HepG2 (cell line): ENCODE measurements around the gene ALPK3. TPM values are rescaled to one million over a fixed set of nuclear protein-coding genes. Genes with fewer than 3 reads are reported as not detected.

Experiments
- CCDC6 ChIP-seq: sonication (generic); formaldehyde crosslinking; IDR thresholded peaks from 2 replicates; pipeline ENCODE4 v1.8.1; 2022; ENCODE audit warnings: mild to moderate bottlenecking, missing genetic modification reagents, moderate library complexity
- CHD4 ChIP-seq: fragments of 200-600 bp; sonication (generic); IDR thresholded peaks from 2 replicates; pipeline ENCODE4 v1.7.0; 2017; ENCODE audit warnings: mild to moderate bottlenecking, low read length, borderline replicate concordance
- HES4 ChIP-seq: sonication (generic); formaldehyde crosslinking; IDR thresholded peaks from 2 replicates; pipeline ENCODE4 v1.9.0; 2021; ENCODE audit warnings: mild to moderate bottlenecking, missing genetic modification reagents, borderline replicate concordance
- HINFP ChIP-seq: sonication (generic); formaldehyde crosslinking; IDR thresholded peaks from 2 replicates; pipeline ENCODE4 v1.4.0; 2020; ENCODE audit warnings: low read depth, mild to moderate bottlenecking, missing genetic modification reagents
- HMGXB4 ChIP-seq, 2 experiments: sonication (generic) in 1 of 2; formaldehyde crosslinking in 1 of 2; IDR thresholded peaks; 2 replicates each; pipeline versions ENCODE4 v1.4.0 to v1.6.1; 2018 to 2020; ENCODE audit warnings: missing genetic modification reagents in 2 of 2, borderline replicate concordance in 1 of 2, low read depth in 1 of 2, mild to moderate bottlenecking in 1 of 2, missing biosample characterization in 1 of 2
- RXRB ChIP-seq: IDR thresholded peaks from 2 replicates; pipeline ENCODE4 v1.6.1; 2016; ENCODE audit warnings: borderline replicate concordance, missing genetic modification reagents, missing compliant biosample characterization
- STAG1 ChIP-seq: sonication (generic); formaldehyde crosslinking; IDR thresholded peaks from 2 replicates; pipeline ENCODE4 v1.4.0; 2020; ENCODE audit warnings: missing genetic modification reagents
- TBX3 ChIP-seq: fragments of 450-650 bp; IDR thresholded peaks from 2 replicates; pipeline ENCODE4 v1.6.1; 2017; ENCODE audit warnings: antibody characterized with exemption, mild to moderate bottlenecking, inconsistent platforms, borderline replicate concordance
- TEAD3 ChIP-seq: optimal IDR thresholded peaks from 2 replicates; pipeline ENCODE3; 2016; ENCODE audit warnings: borderline replicate concordance
- THYN1 ChIP-seq: sonication (generic); formaldehyde crosslinking; IDR thresholded peaks from 2 replicates; pipeline ENCODE4 v1.8.1; 2023; ENCODE audit warnings: low read depth, mild to moderate bottlenecking, moderate library complexity, missing genetic modification reagents, borderline replicate concordance
- TIGD3 ChIP-seq: sonication (generic); formaldehyde crosslinking; IDR thresholded peaks from 2 replicates; pipeline ENCODE4 v1.5.1; 2020; ENCODE audit warnings: mild to moderate bottlenecking, missing genetic modification reagents, borderline replicate concordance
- ZBED4 ChIP-seq: sonication (generic); formaldehyde crosslinking; IDR thresholded peaks from 2 replicates; pipeline ENCODE4 v1.4.0; 2020; ENCODE audit warnings: missing genetic modification reagents, borderline replicate concordance
- ZFP36L1 ChIP-seq: sonication (generic); formaldehyde crosslinking; IDR thresholded peaks from 2 replicates; pipeline ENCODE4 v1.8.0; 2022; ENCODE audit warnings: mild to moderate bottlenecking, missing genetic modification reagents, moderate library complexity
- ZNF160 ChIP-seq: sonication (generic); formaldehyde crosslinking; IDR thresholded peaks from 2 replicates; pipeline ENCODE4 v1.8.0; 2022; ENCODE audit warnings: mild to moderate bottlenecking, inconsistent platforms, missing genetic modification reagents
- ZNF20 ChIP-seq: sonication (generic); formaldehyde crosslinking; IDR thresholded peaks from 2 replicates; pipeline ENCODE4 v1.4.0; 2020; ENCODE audit warnings: mild to moderate bottlenecking, moderate library complexity, missing genetic modification reagents
- ZNF253 ChIP-seq: sonication (generic); formaldehyde crosslinking; IDR thresholded peaks from 2 replicates; pipeline ENCODE4 v1.8.0; 2022; ENCODE audit warnings: mild to moderate bottlenecking, missing genetic modification reagents, borderline replicate concordance
- polyA plus RNA-seq, 8 experiments: library from polyadenylated mRNA; depleted of rRNA in 3 of 8; stranded (reverse) in 7 of 8; unstranded in 1 of 8; fragments of >200 nt; fragmentation: Illumina TruSeq in 4 of 8; extraction: Trizol in 4 of 8; gene quantifications; 2 replicates each; pipeline versions ENCODE4 v1.2.1 to v1.2.3, GENCODE V29; 2011 to 2016; ENCODE audit warnings: low read depth in 4 of 8, missing spikeins in 1 of 8, mixed read lengths in 1 of 8; ENCODE audit not compliant: insufficient read depth in 1 of 8
- total RNA-seq, 5 experiments: library from RNA; depleted of rRNA; stranded (reverse); fragments of >200 nt; fragmentation: Illumina TruSeq; extraction: Trizol; gene quantifications; 2 replicates each; pipeline ENCODE4 v1.2.3, GENCODE V29; 2016; ENCODE audit warnings: low read depth in 1 of 5
- TF ChIP-seq, protein P1 (sequence below): IDR thresholded peaks from 2 replicates; pipeline ENCODE4 v1.6.1; 2016; ENCODE audit warnings: low read depth, control low read depth

The ALPK3 gene
- total and polyA plus RNA-seq, 2 of the 13 experiments (the other 11 are each of a cell fraction or from before 2014, with no cell fraction given), result 0.04 to 0.42 TPM

- TF ChIP-seq, protein P1, sequence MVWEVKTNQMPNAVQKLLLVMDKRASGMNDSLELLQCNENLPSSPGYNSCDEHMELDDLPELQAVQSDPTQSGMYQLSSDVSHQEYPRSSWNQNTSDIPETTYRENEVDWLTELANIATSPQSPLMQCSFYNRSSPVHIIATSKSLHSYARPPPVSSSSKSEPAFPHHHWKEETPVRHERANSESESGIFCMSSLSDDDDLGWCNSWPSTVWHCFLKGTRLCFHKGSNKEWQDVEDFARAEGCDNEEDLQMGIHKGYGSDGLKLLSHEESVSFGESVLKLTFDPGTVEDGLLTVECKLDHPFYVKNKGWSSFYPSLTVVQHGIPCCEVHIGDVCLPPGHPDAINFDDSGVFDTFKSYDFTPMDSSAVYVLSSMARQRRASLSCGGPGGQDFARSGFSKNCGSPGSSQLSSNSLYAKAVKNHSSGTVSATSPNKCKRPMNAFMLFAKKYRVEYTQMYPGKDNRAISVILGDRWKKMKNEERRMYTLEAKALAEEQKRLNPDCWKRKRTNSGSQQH (CRISPR knock-in tag), result no peak
- TF ChIP-seq TEAD3 (CRISPR knock-in tag), result no peak
- TF ChIP-seq ZFP36L1 (CRISPR knock-in tag), result no peak
- TF ChIP-seq TBX3, result no peak
- no peak for TF ChIP-seq ZNF160 (CRISPR knock-in tag)
- TF ChIP-seq CCDC6 (CRISPR knock-in tag), result no peak
- no peak for TF ChIP-seq HINFP
- peak; percentile 8; the same call in 1 of the 2 replicates for TF ChIP-seq STAG1
- TF ChIP-seq TIGD3 (CRISPR knock-in tag), result no peak
- no peak for TF ChIP-seq THYN1 (CRISPR knock-in tag)
- TF ChIP-seq ZBED4 (CRISPR knock-in tag), result 0 out of 2 replicates have a peak, but pooled peaks have one; percentile 6
- TF ChIP-seq CHD4, result no peak
- no peak for TF ChIP-seq HES4 (CRISPR knock-in tag)
- TF ChIP-seq RXRB, result peak; percentile 21; the same call in 1 of the 2 replicates
- 0 out of 4 replicates have a peak, but pooled peaks of 1 of the 2 experiments have one; percentile 33 for TF ChIP-seq HMGXB4 (CRISPR knock-in tag; IDR thresholded peaks at IDR 0.05; ENCODE audit: borderline replicate concordance in 1 of 2, low read depth in 1 of 2)
- no peak for TF ChIP-seq ZNF20 (CRISPR knock-in tag)
- TF ChIP-seq ZNF253, result no peak
These were observed 1.3 kb downstream of the ALPK3 start (continued) for GRCh38 chr15:84818261-84819131.
